H1 (cell line): ENCODE results near the gene OR6N1. TPM values are rescaled to one million over a fixed set of nuclear protein-coding genes. Genes with fewer than 3 reads are reported as not detected.

Experiments
- CTCF ChIA-PET: fragments of 300-600 bp; sonication (Branson Sonifier 250); formaldehyde crosslinking; loops from one replicate; lab custom pipeline; 2021; ENCODE audit not compliant: partially characterized antibody; lab: Charles Lee
- POLR2A ChIA-PET: fragments of 300-600 bp; sonication (Branson Sonifier 250); formaldehyde crosslinking; loops from one replicate; lab custom pipeline; 2021; ENCODE audit warnings: inconsistent platforms; ENCODE audit not compliant: partially characterized antibody; lab: Charles Lee
- DNase-seq, 2 experiments: peaks; one replicate each; pipeline versions ENCODE4 v3.0.0 to v3.0.0-alpha.2; 2010 to 2022; ENCODE audit warnings: low spot score in 2 of 2, low read depth in 1 of 2, mixed read lengths in 1 of 2
- FAIRE-seq: peaks from 2 replicates; lab custom pipeline; 2011; peaks lifted over from hg19 to GRCh38; lab: Jason Lieb, UNC
- H2AFZ ChIP-seq: 2 replicates; pipeline ENCODE4 v1.8.1; 2012; ENCODE audit warnings: low read length, inconsistent platforms
- H2AK5ac ChIP-seq: 2 replicates; pipeline ENCODE4 v1.6.1; 2013; ENCODE audit warnings: low read depth, low read length
- H2BK120ac ChIP-seq: replicated peaks from 2 replicates; pipeline ENCODE3; 2013; ENCODE audit warnings: low read depth, low read length, inconsistent platforms
- H2BK12ac ChIP-seq: 2 replicates; pipeline ENCODE4 v1.6.1; 2013; ENCODE audit warnings: low read depth, low read length
- H2BK15ac ChIP-seq: 2 replicates; pipeline ENCODE4 v1.6.1; 2013; ENCODE audit warnings: low read length
- H2BK20ac ChIP-seq: 2 replicates; pipeline ENCODE4 v1.6.1; 2013; ENCODE audit warnings: low read length
- H2BK5ac ChIP-seq: 2 replicates; pipeline ENCODE4 v1.6.1; 2013; ENCODE audit warnings: low read depth, low read length
- H3K14ac ChIP-seq: 2 replicates; pipeline ENCODE4 v1.6.1; 2013; ENCODE audit warnings: inconsistent platforms; ENCODE audit not compliant: insufficient read length
- H3K18ac ChIP-seq: 2 replicates; pipeline ENCODE4 v1.6.1; 2013; ENCODE audit warnings: low read length; ENCODE audit errors: extremely low read depth
- H3K23ac ChIP-seq: 2 replicates; pipeline ENCODE4 v1.6.1; 2013; ENCODE audit warnings: inconsistent platforms; ENCODE audit not compliant: insufficient read length
- H3K23me2 ChIP-seq: 2 replicates; pipeline ENCODE4 v1.6.1; 2013; ENCODE audit warnings: low read depth, low read length
- H3K27ac ChIP-seq: 2 replicates; pipeline ENCODE4 v1.6.1; 2011; ENCODE audit warnings: low read depth, low read length, inconsistent platforms
- H3K27me3 ChIP-seq, 4 experiments: replicated peaks in 1 of 4; 1 replicate in 1 of 4; 2 replicates in 3 of 4; pipeline versions ENCODE4 v1.6.1 to v1.8.1; 2011 to 2013; ENCODE audit warnings: low read length in 3 of 4, mild to moderate bottlenecking in 3 of 4, inconsistent platforms in 2 of 4, mixed read lengths in 2 of 4, moderate library complexity in 1 of 4; ENCODE audit not compliant: control insufficient read depth in 3 of 4, insufficient read depth in 3 of 4; ENCODE audit errors: extremely low read depth in 1 of 4
- H3K36me3 ChIP-seq, 4 experiments: 2 replicates each; pipeline versions ENCODE4 v1.6.1 to v1.8.1; 2011 to 2013; ENCODE audit warnings: mild to moderate bottlenecking in 4 of 4, low read length in 3 of 4, moderate library complexity in 2 of 4, control low read depth in 1 of 4, inconsistent platforms in 1 of 4; ENCODE audit not compliant: insufficient read depth in 4 of 4, control insufficient read depth in 2 of 4
- H3K4ac ChIP-seq: replicated peaks from 2 replicates; pipeline ENCODE3; 2013; ENCODE audit warnings: low read length, low read depth, mixed read lengths, inconsistent platforms; ENCODE audit not compliant: insufficient read length
- H3K4me1 ChIP-seq, 4 experiments: replicated peaks in 1 of 4; 1 replicate in 1 of 4; 2 replicates in 3 of 4; pipeline versions ENCODE4 v1.6.1 to v1.8.1; 2011 to 2013; ENCODE audit warnings: low read length in 3 of 4, inconsistent platforms in 2 of 4, mixed read lengths in 1 of 4; ENCODE audit not compliant: insufficient read depth in 4 of 4, control insufficient read depth in 3 of 4
- H3K4me2 ChIP-seq, 2 experiments: 2 replicates each; pipeline versions ENCODE4 v1.6.1 to v1.8.1; 2011 to 2013; ENCODE audit warnings: low read depth in 2 of 2, low read length in 2 of 2, control low read depth in 1 of 2, inconsistent platforms in 1 of 2, mild to moderate bottlenecking in 1 of 2; ENCODE audit not compliant: insufficient read depth in 1 of 2
- H3K4me3 ChIP-seq, 4 experiments: fragments of 200-600, 300-600 bp in 1 of 4; sonication (generic), shearing (Covaris generic), sonication (Bioruptor Twin) in 1 of 4; 2 replicates each; pipeline versions ENCODE4 v1.5.1 to v1.8.1; 2011 to 2016; ENCODE audit warnings: low read length in 4 of 4, low read depth in 3 of 4, control low read depth in 2 of 4, inconsistent platforms in 2 of 4, mild to moderate bottlenecking in 2 of 4, mixed read lengths in 1 of 4, moderate library complexity in 1 of 4; ENCODE audit not compliant: insufficient read depth in 2 of 4; ENCODE audit errors: extremely low read depth in 1 of 4
- H3K56ac ChIP-seq: replicated peaks from 2 replicates; pipeline ENCODE3; 2013; ENCODE audit warnings: low read depth, mild to moderate bottlenecking, mixed read lengths, low read length, inconsistent platforms; ENCODE audit not compliant: insufficient read length
- H3K79me1 ChIP-seq: 2 replicates; pipeline ENCODE4 v1.6.1; 2013; ENCODE audit warnings: low read depth, low read length, control low read depth
- H3K79me2 ChIP-seq, 2 experiments: 2 replicates each; pipeline versions ENCODE4 v1.6.1 to v1.8.1; 2012 to 2013; ENCODE audit warnings: low read length in 2 of 2, mild to moderate bottlenecking in 2 of 2, inconsistent platforms in 1 of 2; ENCODE audit not compliant: insufficient read depth in 2 of 2, control insufficient read depth in 1 of 2
- H3K9ac ChIP-seq, 4 experiments: replicated peaks in 1 of 4; 1 replicate in 1 of 4; 2 replicates in 3 of 4; pipeline versions ENCODE4 v1.6.1 to v1.8.1; 2011 to 2013; ENCODE audit warnings: low read depth in 3 of 4, low read length in 3 of 4, control low read depth in 2 of 4, mild to moderate bottlenecking in 2 of 4, moderate library complexity in 2 of 4, inconsistent platforms in 1 of 4; ENCODE audit errors: extremely low read depth in 1 of 4
- H3K9me3 ChIP-seq, 2 experiments: 2 replicates each; pipeline versions ENCODE4 v1.6.1 to v1.8.1; 2012 to 2013; ENCODE audit warnings: mild to moderate bottlenecking in 2 of 2, moderate library complexity in 2 of 2, control low read depth in 1 of 2, inconsistent platforms in 1 of 2, low read depth in 1 of 2, low read length in 1 of 2, mixed read lengths in 1 of 2; ENCODE audit not compliant: insufficient read depth in 2 of 2
- H4K20me1 ChIP-seq, 2 experiments: replicated peaks in 1 of 2; 2 replicates each; pipeline versions ENCODE3 to v1.8.1; 2011 to 2013; ENCODE audit warnings: inconsistent platforms in 2 of 2, low read length in 2 of 2, mild to moderate bottlenecking in 1 of 2; ENCODE audit not compliant: insufficient read depth in 2 of 2, control insufficient read depth in 1 of 2
- H4K5ac ChIP-seq: 2 replicates; pipeline ENCODE4 v1.6.1; 2013; ENCODE audit warnings: low read length, low read depth, mixed read lengths, inconsistent platforms; ENCODE audit not compliant: insufficient read length
- H4K8ac ChIP-seq: 2 replicates; pipeline ENCODE4 v1.8.0; 2013; ENCODE audit warnings: mild to moderate bottlenecking, moderate library complexity, low read length, inconsistent platforms; ENCODE audit not compliant: insufficient read depth; ENCODE audit errors: extremely low read depth
- H4K91ac ChIP-seq: replicated peaks from 2 replicates; pipeline ENCODE3; 2013; ENCODE audit warnings: low read length, mixed read lengths, inconsistent platforms; ENCODE audit not compliant: insufficient read length
- ATF3 ChIP-seq: IDR thresholded peaks from 2 replicates; pipeline ENCODE4 v1.6.1; 2011; ENCODE audit warnings: low read depth, mild to moderate bottlenecking, low read length; ENCODE audit not compliant: insufficient read depth
- CHD1 ChIP-seq: IDR thresholded peaks from 2 replicates; pipeline ENCODE4 v1.6.1; 2012; ENCODE audit warnings: low read depth, low read length, improper control_type of control experiment
- CHD2 ChIP-seq: IDR thresholded peaks from 2 replicates; pipeline ENCODE4 v1.6.1; 2012; ENCODE audit warnings: low read length, improper control_type of control experiment
- CREB1 ChIP-seq: IDR thresholded peaks from 2 replicates; pipeline ENCODE4 v1.6.1; 2012; ENCODE audit warnings: inconsistent platforms
- EGR1 ChIP-seq: IDR thresholded peaks from 2 replicates; pipeline ENCODE4 v1.6.1; 2011; ENCODE audit warnings: low read depth, low read length, borderline replicate concordance
- HDAC2 ChIP-seq, 2 experiments: fragments of 300-600 bp in 1 of 2; sonication (generic) in 1 of 2; IDR thresholded peaks; 2 replicates each; pipeline ENCODE4 v1.6.1; 2011 to 2012; ENCODE audit warnings: low read depth in 2 of 2, low read length in 2 of 2, mild to moderate bottlenecking in 2 of 2, moderate library complexity in 2 of 2, borderline replicate concordance in 1 of 2, inconsistent platforms in 1 of 2
- JUND ChIP-seq: IDR thresholded peaks from 2 replicates; pipeline ENCODE4 v1.6.1; 2011; ENCODE audit warnings: mild to moderate bottlenecking, improper control_type of control experiment, low read length
- KDM5A ChIP-seq: fragments of 200-600 bp; IDR thresholded peaks from 2 replicates; pipeline ENCODE4 v1.7.1; 2012; ENCODE audit warnings: mild to moderate bottlenecking, low read length, inconsistent platforms, mixed read lengths
- MAX ChIP-seq: IDR thresholded peaks from 2 replicates; pipeline ENCODE4 v1.6.1; 2012; ENCODE audit warnings: inconsistent platforms
- NRF1 ChIP-seq: IDR thresholded peaks from 2 replicates; pipeline ENCODE4 v1.6.1; 2011; ENCODE audit warnings: mild to moderate bottlenecking, low read depth, low read length, improper control_type of control experiment
- RNF2 ChIP-seq: fragments of 200-900, 300-1000 bp; sonication (generic); IDR thresholded peaks from 2 replicates; pipeline ENCODE4 v1.7.1; 2016; ENCODE audit warnings: borderline replicate concordance, low read depth, mild to moderate bottlenecking, antibody characterized with exemption, low read length; ENCODE audit not compliant: poor library complexity, severe bottlenecking; ENCODE audit errors: missing control alignments
- RXRA ChIP-seq: IDR thresholded peaks from 2 replicates; pipeline ENCODE4 v1.6.1; 2011; ENCODE audit warnings: low read depth, mild to moderate bottlenecking, low read length, moderate library complexity; ENCODE audit not compliant: insufficient read depth
- SAP30 ChIP-seq: fragments of 300-600 bp; sonication (generic); IDR thresholded peaks from 2 replicates; pipeline ENCODE4 v1.7.1; 2012; ENCODE audit warnings: low read length, moderate library complexity, mild to moderate bottlenecking, inconsistent platforms; ENCODE audit not compliant: insufficient read depth, insufficient replicate concordance
- TAF1 ChIP-seq: IDR thresholded peaks from 2 replicates; pipeline ENCODE4 v1.6.1; 2011; ENCODE audit warnings: mild to moderate bottlenecking, low read depth, low read length
- TAF7 ChIP-seq: optimal IDR thresholded peaks from 2 replicates; pipeline ENCODE3; 2011; ENCODE audit warnings: low read depth, mild to moderate bottlenecking, inconsistent platforms, low read length, moderate library complexity, borderline replicate concordance
- polyA plus RNA-seq, 7 experiments: library from polyadenylated mRNA; depleted of rRNA in 3 of 7; stranded (reverse) in 5 of 7; unstranded in 2 of 7; fragments of >200 nt in 5 of 7; fragments of 200-250 nt in 2 of 7; gene quantifications; 1 replicate in 5 of 7; 2 replicates in 1 of 7; 4 replicates in 1 of 7; pipeline versions ENCODE4 v1.2.1 to v1.2.3, GENCODE V29; 2011 to 2013; ENCODE audit warnings: missing spikeins in 2 of 7, mixed read lengths in 2 of 7
- total RNA-seq: library from RNA; stranded (reverse); fragmentation: NEBNext Ultra II Directional; extraction: Animal tissue kit (Norgen Biotek cat#: 25700); gene quantifications from 2 replicates; pipeline ENCODE4 v1.2.1, GENCODE V29; 2021

Gene OR6N1
- total and polyA plus RNA-seq, 2 of the 8 experiments (the other 6 are each of a cell fraction or from before 2014, with no cell fraction given): not detected

- Histone ChIP-seq H2BK12ac (no peak within 1 kb of the TSS), H4K5ac (no peak within 1 kb of the TSS), H3K79me1 (no peaks in the 10 kb centered on the region), H3K23ac (no peak within 1 kb of the TSS), H4K8ac (no peak within 1 kb of the TSS), H3K36me3 (no peaks in the 10 kb centered on the region), H2AK5ac (no peak within 1 kb of the TSS), H3K4me2 (no peak within 1 kb of the TSS), H3K56ac (no peak within 1 kb of the TSS), H3K4me3 (no peak within 1 kb of the TSS), H4K20me1 (no peaks in the 10 kb centered on the region), H2BK120ac (no peak within 1 kb of the TSS), H2BK15ac (no peak within 1 kb of the TSS), H4K91ac (no peak within 1 kb of the TSS), H2BK20ac (no peak within 1 kb of the TSS), H3K9me3 (no peaks in the 10 kb centered on the region), H3K4ac (no peak within 1 kb of the TSS), H3K14ac (no peak within 1 kb of the TSS), H3K23me2 (no peaks in the 10 kb centered on the region; the same call in 1 of the 2 replicates), H3K18ac (no peak within 1 kb of the TSS), H3K4me1 (no peaks in the 10 kb centered on the region), H3K27me3 (no peaks in the 10 kb centered on the region), H3K79me2 (no peaks in the 10 kb centered on the region), H2AFZ (peak within 1 kb of the TSS; percentile 46), H2BK5ac (no peak within 1 kb of the TSS), H3K27ac (no peak within 1 kb of the TSS), H3K9ac (no peak within 1 kb of the TSS)
- FAIRE-seq: no peak
- DNase-seq: no peak
- ChIA-PET CTCF (no interaction called here), POLR2A (no interaction called here)
- TF ChIP-seq HDAC2 (IDR thresholded peaks at IDR 0.05; ENCODE audit: borderline replicate concordance in 1 of 2, low read depth in 2 of 2, low read length in 2 of 2) (no peak), ATF3 (no peak), JUND (no peak), RXRA (no peak), RNF2 (no peak), MAX (no peak), KDM5A (no peak), NRF1 (no peak), CREB1 (no peak), CHD1 (no peak), SAP30 (no peak), EGR1 (no peak), TAF1 (no peak), CHD2 (no peak), TAF7 (no peak)
These were observed 9.1 kb upstream of the OR6N1 start, which contains the start of gene OR6N2 for GRCh38 chr1:158781104-158781503. TSS of gene OR6N2 (minus strand) at chr1:158781204. CDS start at chr1:158777635, 3,569 bp downstream.
